ENCODE data around the gene ZNF688. TPM values are rescaled to one million over a fixed set of nuclear protein-coding genes. Genes with fewer than 3 reads are reported as not detected.

ZNF688 gene
- polyA plus RNA-seq, 4 donors, result 10.4 to 14.4 (median 12.7) TPM

DNA sequence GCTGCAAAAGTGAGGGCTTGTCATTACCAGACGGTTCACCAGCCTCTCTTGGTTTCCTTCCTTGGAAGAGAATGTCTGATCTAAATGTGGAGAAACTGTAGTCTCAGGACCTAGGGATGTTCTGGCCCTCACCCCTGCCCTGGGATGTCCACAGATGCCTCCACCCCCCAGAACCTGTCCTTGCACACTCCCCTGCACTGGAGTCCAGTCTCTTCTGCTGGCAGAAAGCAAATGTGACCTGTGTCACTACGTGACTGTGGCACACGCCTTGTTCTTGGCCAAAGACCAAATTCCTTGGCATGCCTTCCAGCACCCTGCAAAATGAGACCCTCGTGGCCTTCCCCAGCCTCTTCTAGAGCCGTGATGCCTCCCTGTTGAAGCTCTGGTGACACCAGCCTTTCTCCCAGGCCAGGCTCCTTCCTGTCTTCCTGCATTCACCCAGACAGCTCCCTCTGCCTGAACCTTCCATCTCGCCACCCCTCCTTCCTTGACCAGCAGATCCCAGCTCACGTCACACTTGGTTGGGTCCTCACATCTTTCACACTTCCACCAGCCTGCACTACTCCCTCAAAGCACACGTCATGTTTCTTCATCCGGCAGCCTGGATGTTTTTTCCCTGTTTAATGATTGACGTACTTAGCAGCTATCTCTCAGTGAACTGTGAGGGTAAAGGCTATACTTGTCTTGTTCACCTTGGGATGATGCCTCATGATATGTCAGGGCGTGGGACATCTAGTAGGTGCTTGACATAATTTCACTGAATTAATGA lies 49.5 kb downstream of the ZNF688 start:
- DNase-seq (ENCODE audit: low read depth in 4 of 4, low spot score in 3 of 4), result no peak

DNA sequence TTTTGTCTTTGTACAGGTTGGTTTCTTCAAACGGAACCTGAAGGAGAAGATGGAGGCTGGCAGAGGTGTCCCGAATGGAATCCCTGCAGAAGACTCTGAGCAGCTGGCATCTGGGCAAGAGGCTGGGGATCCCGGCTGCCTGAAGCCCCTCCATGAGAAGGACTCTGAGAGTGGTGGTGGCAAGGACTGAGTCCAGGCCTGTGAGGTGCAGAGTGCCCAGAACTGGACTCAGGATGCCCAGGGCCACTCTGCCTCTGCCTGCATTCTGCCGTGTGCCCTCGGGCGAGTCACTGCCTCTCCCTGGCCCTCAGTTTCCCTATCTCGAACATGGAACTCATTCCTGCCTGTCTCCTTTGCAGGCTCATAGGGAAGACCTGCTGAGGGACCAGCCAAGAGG lies 50.0 kb downstream of the ZNF688 start:
- no peak for DNase-seq (ENCODE audit: low read depth in 4 of 4, low spot score in 3 of 4)

Other genes with a start within 250 kb of the ZNF688 start
- gene CD2BP2, start 216.4 kb downstream of the ZNF688 start, polyA plus RNA-seq (ENCODE audit: insufficient read length in 4 of 4), result 10 to 100 TPM; 49.5 to 63.5 (median 56.1) TPM
- gene TBC1D10B, start 201.2 kb downstream of the ZNF688 start, polyA plus RNA-seq (ENCODE audit: insufficient read length in 4 of 4), result 10 to 100 TPM; 30.9 to 39.2 (median 34.3) TPM
- gene MYL11, start 196.9 kb downstream of the ZNF688 start, polyA plus RNA-seq (ENCODE audit: insufficient read length in 4 of 4), result 1 to 10 TPM; 1.1 to 1.8 (median 1.4) TPM
- gene SEPTIN1, start 189.2 kb downstream of the ZNF688 start, polyA plus RNA-seq (ENCODE audit: insufficient read length in 4 of 4), result 1 to 10 TPM in 3 of 4 donors, under 1 TPM in 1; 1.00 to 3.0 (median 2.1) TPM
- gene ZNF48, start 176.3 kb downstream of the ZNF688 start, polyA plus RNA-seq (ENCODE audit: insufficient read length in 4 of 4), result 10 to 100 TPM; 13.0 to 15.2 (median 13.9) TPM
- gene ZNF771, start 164.1 kb downstream of the ZNF688 start, polyA plus RNA-seq (ENCODE audit: insufficient read length in 4 of 4), result 1 to 10 TPM; 5.5 to 8.9 (median 5.8) TPM
- 10 to 100 TPM; 43.6 to 63.9 (median 51.1) TPM for gene DCTPP1, start 141.7 kb downstream of the ZNF688 start, polyA plus RNA-seq (ENCODE audit: insufficient read length in 4 of 4)
- 100 to 1,000 TPM in 2 of 4 donors, 10 to 100 TPM in 2; 95.4 to 102 (median 99.8) TPM for gene SEPHS2, start 125.8 kb downstream of the ZNF688 start, polyA plus RNA-seq (ENCODE audit: insufficient read length in 4 of 4)
- 1 to 10 TPM; 1.7 to 3.4 (median 2.3) TPM for gene ITGAL, start 99.0 kb downstream of the ZNF688 start, polyA plus RNA-seq (ENCODE audit: insufficient read length in 4 of 4)
- gene ZNF768, start 45.1 kb downstream of the ZNF688 start, polyA plus RNA-seq (ENCODE audit: insufficient read length in 4 of 4), result 10 to 100 TPM; 52.6 to 71.0 (median 54.3) TPM
- 10 to 100 TPM; 10.1 to 11.8 (median 11.1) TPM for gene ZNF747, start 36.9 kb downstream of the ZNF688 start, polyA plus RNA-seq (ENCODE audit: insufficient read length in 4 of 4)
- gene ZNF764, start 13.3 kb downstream of the ZNF688 start, polyA plus RNA-seq (ENCODE audit: insufficient read length in 4 of 4), result 10 to 100 TPM; 11.3 to 14.8 (median 11.4) TPM
- gene ZNF785, start 14.0 kb upstream of the ZNF688 start, polyA plus RNA-seq (ENCODE audit: insufficient read length in 4 of 4), result 10 to 100 TPM; 17.8 to 21.7 (median 20.8) TPM
- gene ZNF689, start 38.7 kb upstream of the ZNF688 start, polyA plus RNA-seq (ENCODE audit: insufficient read length in 4 of 4), result 10 to 100 TPM; 13.6 to 16.2 (median 15.0) TPM
- 10 to 100 TPM; 39.8 to 50.0 (median 47.3) TPM for gene PRR14, start 79.2 kb upstream of the ZNF688 start, polyA plus RNA-seq (ENCODE audit: insufficient read length in 4 of 4)
- gene FBRS, start 86.7 kb upstream of the ZNF688 start, polyA plus RNA-seq (ENCODE audit: insufficient read length in 4 of 4), result 10 to 100 TPM; 52.0 to 70.5 (median 55.3) TPM
- 10 to 100 TPM; 32.7 to 40.5 (median 35.9) TPM for gene SRCAP, start 127.5 kb upstream of the ZNF688 start, polyA plus RNA-seq (ENCODE audit: insufficient read length in 4 of 4)
- 10 to 100 TPM; 24.9 to 32.7 (median 29.5) TPM for gene PHKG2, start 176.7 kb upstream of the ZNF688 start, polyA plus RNA-seq (ENCODE audit: insufficient read length in 4 of 4)
- gene CFAP119, start 190.3 kb upstream of the ZNF688 start, polyA plus RNA-seq (ENCODE audit: insufficient read length in 4 of 4), result 10 to 100 TPM in 1 of 4 donors, 1 to 10 TPM in 3; 7.5 to 12.7 (median 7.7) TPM
- 100 to 1,000 TPM; 123 to 134 (median 130) TPM for gene RNF40, start 190.6 kb upstream of the ZNF688 start, polyA plus RNA-seq (ENCODE audit: insufficient read length in 4 of 4)
- gene ZNF629, start 215.5 kb upstream of the ZNF688 start, polyA plus RNA-seq (ENCODE audit: insufficient read length in 4 of 4), result 10 to 100 TPM; 27.2 to 28.7 (median 27.8) TPM